Kidney tubule cell (primary cell): Measurements from ENCODE around the gene LTF.
"Not testable (repeated sequence)": the region's sequence is repeated elsewhere in the genome, so short reads cannot be mapped to it uniquely, and the experiment has no call there.

ENCODE experiments used
- DNase-seq: peaks from one replicate; pipeline ENCODE4 v3.0.0-alpha.2; 2018; ENCODE audit warnings: low spot score

LTF gene

DNA sequence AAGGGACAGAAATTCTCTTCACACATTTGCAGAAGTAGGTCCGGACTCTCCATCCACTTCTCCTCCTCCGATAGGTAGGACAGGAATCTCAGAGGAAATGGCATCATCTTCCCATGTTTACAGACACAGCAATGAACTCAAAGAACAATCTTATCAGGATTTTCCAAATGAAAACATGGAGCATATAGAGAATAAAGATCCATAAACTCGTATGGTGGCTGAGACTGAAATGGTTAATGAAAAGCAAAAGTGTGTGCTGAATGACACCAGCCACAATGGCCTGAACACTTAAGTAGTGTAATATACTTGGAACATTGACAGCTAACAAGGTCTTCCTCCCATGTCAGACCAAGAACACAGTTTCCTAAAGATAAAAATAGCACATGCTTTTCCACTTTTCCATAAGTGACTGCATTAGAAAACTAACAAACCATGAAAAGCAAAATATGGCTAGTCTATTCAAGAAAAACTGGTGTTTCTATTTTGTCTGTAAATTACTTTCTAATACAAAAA is 51.9 kb downstream of the LTF start:
- no peak for DNase-seq

DNA sequence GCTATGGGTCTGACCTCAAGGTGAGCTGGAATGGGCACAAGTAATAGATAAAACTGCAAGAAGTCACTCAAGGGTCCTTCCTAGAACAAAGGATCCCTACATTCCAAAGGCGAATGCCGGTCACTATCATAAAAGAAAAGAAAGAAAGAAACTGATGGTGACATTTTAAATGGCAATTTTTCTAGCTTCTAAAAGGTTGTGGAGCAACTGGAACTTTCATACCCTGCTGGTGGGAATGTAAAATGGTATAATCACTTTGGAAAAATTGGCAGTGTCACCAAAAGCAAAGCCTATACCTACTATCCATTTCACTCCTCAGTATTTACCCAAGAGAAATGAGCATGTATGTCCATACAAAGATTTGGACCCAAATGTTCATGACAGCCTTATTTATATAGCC is 53.4 kb downstream of the LTF start:
- DNase-seq, result no peak

DNA sequence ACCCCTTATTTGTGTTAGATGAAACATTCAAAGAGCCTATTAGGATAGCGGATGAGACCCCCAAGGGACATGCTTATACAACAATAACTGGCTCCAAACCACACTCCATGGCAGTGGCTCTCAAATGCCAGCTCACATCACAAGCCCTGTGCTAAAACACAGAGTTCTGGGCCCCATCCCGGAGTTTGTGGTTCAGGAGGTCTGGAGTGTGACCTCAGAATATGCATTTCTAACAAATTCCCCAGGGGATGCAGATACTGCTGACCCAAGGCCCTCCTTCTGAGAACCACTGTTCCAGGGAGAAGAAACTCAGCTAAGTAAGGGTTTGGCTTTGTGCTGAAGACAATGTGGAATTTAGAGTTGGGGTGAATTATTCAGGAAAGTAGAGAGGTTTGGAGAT is 54.0 kb downstream of the LTF start:
- no peak for DNase-seq

DNA sequence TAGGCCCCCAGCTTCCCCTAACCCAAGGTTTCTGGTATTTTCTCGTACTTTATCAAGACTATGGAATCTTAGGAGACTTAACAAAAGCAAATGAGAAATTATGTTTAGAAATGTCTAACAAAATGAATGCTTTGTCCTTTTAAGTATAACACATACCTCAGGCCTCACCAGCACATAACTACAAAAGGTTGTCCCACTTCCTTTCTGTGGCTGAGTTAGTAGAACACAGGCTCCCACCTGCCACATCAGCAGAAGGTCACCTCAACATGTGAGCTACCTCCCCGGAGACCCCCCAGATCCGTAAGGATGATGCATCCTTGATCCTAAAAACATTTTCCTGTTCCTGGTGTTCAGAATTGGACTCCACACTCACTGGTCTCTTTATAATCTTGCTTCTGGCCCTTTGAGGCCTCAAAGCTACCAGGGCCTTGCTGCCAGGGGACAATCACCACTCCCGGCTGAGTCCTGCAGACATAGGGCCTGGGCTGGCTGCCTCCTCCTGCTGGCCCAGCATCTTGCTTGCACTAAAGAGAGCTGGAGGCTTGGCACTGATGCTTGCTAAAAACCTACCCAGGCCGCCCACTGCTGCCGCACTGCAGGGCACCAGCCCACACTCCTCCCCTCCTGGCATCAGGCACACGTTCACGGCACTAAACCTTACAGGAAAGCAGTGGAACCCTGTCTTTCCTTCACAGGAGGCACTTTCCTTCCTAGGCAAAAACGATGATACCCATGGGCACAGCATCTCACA is 54.8 kb downstream of the LTF start:
- no peak for DNase-seq

DNA sequence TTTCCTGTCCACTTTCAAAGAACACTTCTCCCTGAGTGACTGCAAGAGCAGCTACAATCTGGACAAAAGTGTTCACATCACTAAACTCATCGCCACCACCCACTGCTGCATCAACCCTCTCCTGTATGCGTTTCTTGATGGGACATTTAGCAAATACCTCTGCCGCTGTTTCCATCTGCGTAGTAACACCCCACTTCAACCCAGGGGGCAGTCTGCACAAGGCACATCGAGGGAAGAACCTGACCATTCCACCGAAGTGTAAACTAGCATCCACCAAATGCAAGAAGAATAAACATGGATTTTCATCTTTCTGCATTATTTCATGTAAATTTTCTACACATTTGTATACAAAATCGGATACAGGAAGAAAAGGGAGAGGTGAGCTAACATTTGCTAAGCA is 55.9 kb downstream of the LTF start:
- DNase-seq, result no peak

DNA sequence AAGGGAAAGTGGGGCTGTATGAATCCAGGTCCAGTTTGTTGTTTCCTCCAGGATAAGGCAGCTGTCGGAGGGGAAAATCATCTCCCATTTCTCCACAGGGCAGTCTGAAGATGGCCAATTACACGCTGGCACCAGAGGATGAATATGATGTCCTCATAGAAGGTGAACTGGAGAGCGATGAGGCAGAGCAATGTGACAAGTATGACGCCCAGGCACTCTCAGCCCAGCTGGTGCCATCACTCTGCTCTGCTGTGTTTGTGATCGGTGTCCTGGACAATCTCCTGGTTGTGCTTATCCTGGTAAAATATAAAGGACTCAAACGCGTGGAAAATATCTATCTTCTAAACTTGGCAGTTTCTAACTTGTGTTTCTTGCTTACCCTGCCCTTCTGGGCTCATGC is 56.7 kb downstream of the LTF start:
- no peak for DNase-seq

DNA sequence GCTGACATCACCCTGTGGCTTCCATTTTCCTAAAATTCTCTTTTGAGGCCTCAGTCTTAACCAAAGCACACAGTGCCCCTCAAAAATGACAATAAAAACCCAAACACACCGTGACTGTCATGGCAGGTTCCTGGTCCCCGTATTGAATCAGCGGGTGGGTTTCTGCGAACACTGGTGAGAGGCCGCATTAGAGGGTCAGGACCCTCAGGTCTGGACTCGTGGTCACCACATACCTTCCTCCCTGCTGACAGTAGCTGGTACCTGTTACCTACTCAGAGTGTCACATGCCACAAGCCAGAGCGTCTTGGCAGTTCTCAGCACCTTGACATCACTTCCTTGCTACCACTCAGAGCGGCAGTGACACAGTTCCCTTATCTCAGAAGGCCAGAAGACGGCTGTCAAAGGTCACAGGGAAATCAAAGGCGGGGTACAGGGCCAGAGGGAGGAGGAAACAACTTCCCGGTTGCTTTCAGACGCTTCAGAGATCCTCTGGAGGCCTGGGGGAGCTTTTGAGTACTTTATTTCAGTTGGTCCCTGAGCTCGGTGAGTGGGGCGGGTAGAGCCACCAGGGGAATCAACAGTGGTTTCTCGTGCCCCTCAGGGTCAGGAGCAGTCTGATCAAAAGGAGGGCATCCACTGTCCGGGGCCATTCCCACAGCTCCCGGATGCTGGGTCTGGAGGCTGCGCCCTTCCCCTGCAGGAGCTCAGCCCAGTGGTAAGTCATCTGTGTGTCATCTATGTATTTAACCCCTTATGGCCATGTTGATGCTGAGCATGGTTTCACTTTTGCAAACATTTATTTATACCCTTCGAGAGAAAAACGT is 57.7 kb downstream of the LTF start, which contains the start of the genes CCR5AS and CCRL2:
TSS of gene CCR5AS (minus strand) at position 279 of the 824 bp plus-strand sequence.
TSS of gene CCRL2 (plus strand) at position 472 of the 824 bp plus-strand sequence. CDS start 821 bp downstream, outside the sequence.
- DNase-seq, result peak; percentile 36

DNA sequence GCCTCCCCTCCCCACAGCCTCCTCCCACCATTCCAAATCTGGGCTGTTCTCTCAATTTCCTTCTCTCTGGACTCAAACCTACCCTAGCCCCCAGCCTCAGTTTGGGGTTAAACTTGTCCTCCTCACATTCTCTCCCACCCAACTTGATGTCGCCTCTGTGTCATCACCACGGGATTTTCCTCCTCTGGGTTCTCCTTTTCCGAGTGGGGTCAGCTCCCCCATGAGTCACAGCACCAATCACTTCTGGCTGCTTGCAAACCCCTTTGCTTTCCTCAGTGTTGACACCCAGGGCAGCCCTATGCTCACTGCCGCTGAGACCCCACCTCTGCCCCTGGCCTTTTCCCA is 58.3 kb downstream of the LTF start:
- DNase-seq, result no peak

DNA sequence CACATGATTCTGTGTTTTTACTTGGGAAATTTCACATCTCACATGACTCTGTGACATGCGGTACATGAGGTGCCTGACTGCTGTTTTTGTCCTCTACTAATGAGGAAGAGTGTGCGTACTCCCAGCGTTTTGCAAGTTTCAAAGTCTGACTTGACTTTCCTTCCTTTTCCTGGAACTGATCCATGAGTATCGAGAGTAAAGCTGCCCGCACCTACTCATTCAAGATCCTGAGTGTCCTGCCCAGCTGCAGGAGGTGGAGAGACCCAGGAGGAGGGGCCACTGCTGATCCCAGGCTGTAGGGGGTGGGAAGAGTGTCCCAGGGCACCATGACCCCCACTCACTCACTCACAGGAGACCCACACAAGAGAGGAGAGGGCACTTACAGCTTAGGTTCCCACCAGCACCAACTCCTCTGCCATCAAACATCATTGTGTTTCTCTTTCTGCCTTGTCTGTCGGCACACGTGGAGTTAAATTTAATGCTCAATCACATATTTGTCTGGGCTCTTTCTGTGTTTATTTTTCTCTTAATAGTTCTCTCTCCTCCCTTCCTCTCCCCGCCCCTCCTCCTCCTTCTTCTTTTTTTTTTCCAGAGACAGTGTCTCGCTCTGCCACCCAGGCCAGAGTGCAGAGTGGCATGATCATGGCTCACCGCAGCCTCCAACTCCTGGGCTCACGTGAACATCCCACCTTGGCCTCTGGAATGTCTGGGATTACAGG is 59.2 kb downstream of the LTF start:
- peak; percentile 50 for DNase-seq

DNA sequence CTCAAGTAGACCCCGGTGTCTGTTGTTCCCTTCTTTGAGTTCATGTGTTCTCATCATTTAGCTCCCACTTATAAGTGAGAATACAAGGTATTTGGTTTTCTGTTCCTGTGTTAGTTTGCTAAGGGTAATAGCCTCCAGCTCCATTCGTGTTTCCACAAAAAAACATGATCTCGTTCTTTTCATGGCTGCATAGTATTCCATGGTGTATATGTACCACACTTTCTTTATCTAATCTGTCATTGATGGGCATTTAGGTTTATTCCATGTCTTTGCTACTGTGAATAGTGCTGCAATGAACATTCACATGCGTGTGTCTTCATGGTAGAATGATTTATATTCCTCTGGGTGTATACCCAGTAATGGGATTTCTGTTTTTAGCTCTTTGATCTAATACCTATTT is 61.8 kb downstream of the LTF start:
- DNase-seq, result not testable (repeated sequence)

DNA sequence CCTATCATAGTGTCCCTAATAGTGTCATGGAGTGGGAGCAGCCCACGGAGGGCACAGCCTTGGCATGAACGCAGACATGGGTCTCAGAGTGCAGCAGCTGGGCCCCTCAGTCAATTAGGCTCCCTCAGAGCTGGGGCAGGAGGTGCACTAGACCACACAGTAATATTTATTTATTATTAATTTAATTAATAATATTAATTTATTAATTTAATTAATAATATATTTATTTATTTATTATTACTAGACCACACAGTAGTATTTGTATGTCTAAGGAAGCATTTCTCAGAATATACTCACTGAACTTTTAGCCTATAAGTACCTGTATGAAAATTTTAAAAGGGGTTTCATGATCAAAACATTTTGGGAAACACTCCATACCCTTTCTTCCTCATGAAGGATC is 63.1 kb downstream of the LTF start:
- DNase-seq, result no peak

DNA sequence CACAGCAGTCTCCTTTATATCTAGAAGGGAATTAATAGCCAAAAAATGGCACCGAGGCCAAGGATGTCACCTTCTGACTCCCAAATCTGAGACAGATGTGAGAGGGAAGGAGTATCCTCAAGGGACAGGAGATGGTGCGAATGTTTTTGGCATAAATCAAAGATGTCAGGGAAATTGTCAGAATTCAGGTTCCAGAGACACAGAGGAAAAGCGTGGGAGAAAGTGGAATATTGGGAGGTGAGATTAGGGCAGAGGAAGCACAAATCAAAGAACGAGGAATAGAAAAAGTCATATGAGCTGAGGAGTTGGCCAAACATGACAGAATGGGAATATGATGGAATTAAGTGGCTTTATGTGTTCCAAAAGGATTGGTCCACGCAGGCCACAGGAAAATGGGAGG is 63.9 kb downstream of the LTF start:
- no peak for DNase-seq

DNA sequence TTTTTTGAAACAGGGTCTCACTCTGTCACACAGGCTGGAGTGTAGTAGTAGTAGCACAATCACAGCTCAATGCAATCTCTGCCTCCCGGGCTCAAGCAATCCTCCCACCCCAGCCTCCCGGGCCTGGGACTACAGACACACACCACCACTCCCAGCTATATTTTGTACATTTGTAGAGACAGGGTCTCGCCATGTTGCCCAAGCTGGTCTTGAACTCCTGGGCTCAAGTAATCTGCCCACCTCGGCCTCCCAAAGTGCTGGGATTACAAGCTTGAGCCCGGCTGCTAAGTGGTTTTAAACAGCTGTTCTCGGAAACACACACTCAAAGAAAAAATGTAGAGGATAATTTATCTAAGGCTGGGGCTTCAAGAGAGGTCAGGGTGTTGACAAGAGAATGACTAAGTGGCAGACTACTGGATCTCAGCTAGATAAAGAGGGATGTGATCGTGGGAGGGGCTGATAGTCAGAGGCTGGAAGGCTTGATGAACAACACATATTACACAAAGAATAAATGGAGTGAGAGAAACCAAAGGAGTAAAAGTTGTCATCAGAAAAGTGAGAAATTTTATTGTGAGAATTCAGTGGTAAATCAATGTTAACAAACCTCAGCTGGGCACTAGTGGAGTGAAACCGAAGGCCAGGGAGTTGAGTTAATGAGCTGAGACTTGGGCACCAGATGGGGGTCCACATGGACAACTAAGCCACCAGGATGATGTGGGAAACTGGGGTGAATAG is 64.5 kb downstream of the LTF start:
- no peak for DNase-seq

DNA sequence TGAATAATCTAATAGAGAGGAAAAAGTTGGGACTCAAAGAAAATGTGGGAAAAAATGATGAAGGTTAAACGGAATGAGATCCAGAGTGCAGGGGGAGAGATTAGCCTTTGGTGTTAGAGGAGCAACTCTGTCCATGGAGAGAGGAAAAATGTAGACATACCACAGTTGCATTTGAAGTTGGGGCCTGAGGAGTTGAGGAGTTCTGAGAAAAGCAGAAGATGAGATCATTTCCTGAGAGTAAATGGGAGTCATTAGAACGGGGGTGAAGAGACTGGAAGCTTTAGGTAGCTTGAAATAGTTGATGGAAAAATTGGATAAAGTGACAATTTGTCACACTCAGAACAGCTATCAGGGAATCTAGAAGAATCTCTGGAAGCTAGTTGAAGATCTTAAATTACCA is 65.1 kb downstream of the LTF start:
- no peak for DNase-seq

DNA sequence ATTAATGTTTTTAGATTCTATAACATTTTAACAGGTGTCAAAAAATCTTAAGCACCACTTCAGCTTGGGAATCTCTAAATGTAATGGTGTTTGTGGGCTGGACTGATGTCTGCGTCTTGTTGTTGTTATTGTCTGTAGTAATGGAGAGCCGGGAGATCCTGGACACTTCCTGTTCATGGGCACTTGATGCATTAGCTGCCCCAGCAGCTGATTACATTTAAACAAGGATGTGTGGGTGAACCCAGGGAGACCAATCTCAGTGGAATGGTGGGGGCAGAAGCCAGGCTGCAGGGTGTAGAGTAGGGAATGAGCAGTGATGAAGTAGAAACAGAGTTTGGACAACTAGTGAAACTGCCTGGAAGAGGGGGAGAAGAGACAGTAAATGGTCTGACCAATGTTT is 65.6 kb downstream of the LTF start:
- no peak for DNase-seq

DNA sequence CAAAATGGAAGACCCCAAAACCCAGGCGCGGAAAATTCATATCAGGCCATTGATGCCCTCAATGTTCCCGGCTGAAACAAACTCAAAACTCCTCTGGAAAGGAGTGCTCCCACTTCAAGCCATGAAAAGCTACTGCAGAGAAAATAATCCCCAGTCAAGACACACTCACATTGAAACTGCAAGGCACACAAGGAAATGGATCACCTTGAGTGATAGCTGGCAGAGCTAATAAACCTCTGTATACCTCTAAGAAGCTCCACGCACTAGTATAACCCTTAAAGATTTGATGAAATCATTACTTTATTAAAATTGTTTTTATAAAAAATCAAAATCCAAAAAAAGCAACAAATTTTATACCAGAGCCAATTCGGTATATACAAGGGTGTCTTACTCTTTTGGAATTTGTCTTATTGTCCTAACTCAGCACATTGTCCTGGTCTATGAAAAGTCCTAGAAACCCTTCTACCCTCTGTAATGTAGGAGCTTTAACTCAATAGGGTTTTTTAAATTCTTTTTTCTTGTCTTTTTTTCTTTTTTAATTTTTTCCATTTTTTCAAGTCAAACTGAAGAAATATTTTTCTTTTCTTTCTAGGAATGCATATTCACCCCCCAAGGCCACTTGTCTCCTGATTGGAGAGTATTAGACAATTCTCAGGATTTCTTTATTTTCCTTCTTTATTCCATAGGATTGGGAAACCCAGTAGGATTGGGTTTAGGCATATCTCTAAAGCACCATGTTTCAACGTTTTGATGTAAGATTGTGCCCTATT is 66.3 kb downstream of the LTF start:
- DNase-seq, result no peak

DNA sequence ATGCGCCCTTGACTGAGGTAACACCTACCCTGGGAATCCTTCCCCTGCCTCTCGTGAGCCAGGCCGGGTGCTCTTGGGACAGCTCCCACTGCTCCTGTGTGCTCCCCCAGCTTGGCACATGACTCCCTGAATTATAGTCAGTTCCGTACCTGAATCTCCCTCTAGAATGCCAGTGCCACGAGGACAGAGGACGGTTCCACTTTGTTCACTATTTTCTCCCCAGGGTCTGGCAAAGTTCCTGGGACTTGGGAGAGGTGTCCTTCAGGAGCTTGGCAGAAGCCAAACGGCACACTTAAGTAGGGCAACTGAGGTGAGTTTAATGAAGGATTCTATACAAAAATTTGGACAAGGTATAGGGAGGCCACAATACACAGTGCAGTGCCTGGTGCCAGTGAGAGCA is 67.6 kb downstream of the LTF start:
- DNase-seq, result no peak

DNA sequence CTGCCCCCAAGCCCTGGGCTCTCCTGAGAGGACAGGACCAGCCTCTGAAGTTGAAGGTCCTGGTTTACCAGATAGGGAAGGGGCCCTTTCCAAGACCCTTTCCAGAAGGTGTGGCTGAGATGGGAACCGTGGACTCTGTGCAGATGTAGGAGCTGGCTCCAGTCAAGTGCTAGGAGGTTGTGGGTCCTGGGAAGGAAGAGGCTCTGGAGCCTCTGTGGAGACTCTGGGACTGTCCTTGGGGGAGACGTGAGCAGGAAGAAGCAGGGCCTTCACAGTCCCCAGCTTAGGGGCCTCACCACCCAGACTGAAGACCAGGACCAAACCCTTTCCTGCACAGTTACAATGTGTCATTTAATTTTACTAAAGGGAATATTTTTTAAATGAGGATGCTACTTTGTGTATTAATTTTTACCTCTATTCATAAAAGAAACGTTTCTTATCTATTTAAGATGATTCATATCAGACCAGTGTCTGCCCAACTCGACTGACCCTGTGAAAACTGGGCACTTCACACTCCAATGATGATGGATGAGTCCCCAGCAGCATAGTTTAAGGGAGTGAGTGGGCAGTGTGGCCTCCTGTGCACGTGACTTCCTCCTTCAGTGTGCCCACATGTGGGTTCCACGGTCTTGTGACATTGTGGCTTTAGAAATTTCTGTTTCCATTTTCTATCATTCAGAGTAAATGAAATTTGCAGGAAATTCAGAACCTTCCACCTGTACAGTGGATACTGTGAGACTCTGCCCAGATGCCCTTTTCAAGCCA is 68.8 kb downstream of the LTF start:
- peak; percentile 35 for DNase-seq

DNA sequence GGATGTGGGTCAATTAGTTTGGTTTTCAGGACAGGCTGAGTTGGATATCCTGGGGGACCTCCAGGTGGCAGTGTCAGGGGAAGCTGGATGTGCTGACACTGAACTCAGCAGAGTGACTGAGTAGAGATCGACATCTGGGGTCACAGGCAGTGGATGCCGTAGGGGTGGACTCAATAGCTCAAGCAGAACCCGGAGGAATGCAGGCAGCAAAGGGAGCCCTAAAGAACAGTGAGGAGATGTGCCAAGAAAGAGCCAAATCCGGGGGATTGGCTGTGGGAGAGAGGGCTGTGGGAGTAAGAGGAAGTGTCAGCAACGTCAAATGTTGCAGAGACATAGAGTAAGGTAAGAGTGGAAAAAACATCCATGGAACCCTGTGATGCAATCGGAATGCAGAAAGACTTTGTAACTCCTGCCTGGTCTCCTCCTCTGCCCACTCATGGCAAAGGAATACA is 69.5 kb downstream of the LTF start:
- DNase-seq, result no peak
